Pancreas (tissue), 10 donors: ENCODE measurements around the gene LPAR1. TPM values are rescaled to one million over a fixed set of nuclear protein-coding genes. Genes with fewer than 3 reads are reported as not detected.

Experiments
- ATAC-seq, 4 donors: fragments of 200-7000 bp; cut with Tn5 transposase; one replicate each; pipeline versions ENCODE4 v1.8.0 to v1.9.1; 2020; ENCODE audit warnings: mild to moderate bottlenecking in 4 of 4, moderate library complexity in 4 of 4
- DNase-seq, 6 donors: peaks; one replicate each; pipeline ENCODE4 v3.0.0-alpha.2; 2020
- FAIRE-seq: peaks from 2 replicates; lab custom pipeline; 2012; peaks lifted over from hg19 to GRCh38; lab: Jason Lieb, UNC
- H3K27ac ChIP-seq, 4 donors: fragments of 200-600 bp; sonication (generic); 1 replicate in 3 of 4; 2 replicates in 1 of 4; pipeline versions ENCODE4 v1.5.0 to v1.8.0; 2020
- H3K27me3 ChIP-seq, 4 donors: fragments of 200-600 bp; one replicate each; pipeline ENCODE4 v1.8.0; 2021
- H3K36me3 ChIP-seq, 3 donors: fragments of 200-600 bp; sonication (generic) in 1 of 3; one replicate each; pipeline versions ENCODE4 v1.5.0 to v1.8.0; 2020 to 2021
- H3K4me1 ChIP-seq, 3 donors: fragments of 200-600 bp; one replicate each; pipeline ENCODE4 v1.8.0; 2021
- H3K4me3 ChIP-seq, 4 donors: fragments of 200-600 bp; sonication (generic) in 2 of 4; one replicate each; pipeline versions ENCODE4 v1.5.0 to v1.8.0; 2020 to 2021
- H3K9me3 ChIP-seq, 4 donors: fragments of 200-600 bp; one replicate each; pipeline ENCODE4 v1.8.0; 2021
- WGBS, 2 donors: extraction: QIAGEN DNeasy Blood & Tissue Kit; methylation state at CpG; one replicate each; pipeline ENCODE4 v1.1.7; 2013; 5-methylcytosine and 5-hydroxymethylcytosine counted together
- intact Hi-C, 3 donors: fragments of 100-400 bp; cut with DNase I; formaldehyde crosslinking; loops; one replicate each; pipeline versions ENCODE4 v1.11.1 to v1.14.2; 2022
- polyA plus RNA-seq, 2 donors: library from polyadenylated mRNA; stranded (reverse); fragments of 200-250 nt; gene quantifications; one replicate each; pipeline ENCODE4 v1.2.3, GENCODE V29; 2013
- total RNA-seq, 6 donors: library from RNA; stranded (reverse); fragmentation: NEBNext Ultra II Directional in 4 of 6; extraction: Animal tissue kit (Norgen Biotek cat#: 25700) in 4 of 6; gene quantifications; one replicate each; pipeline versions ENCODE4 v1.2.1 to v1.2.4, GENCODE V29; 2021 to 2023
- TF ChIP-seq, protein P1 (sequence below), 4 donors: fragments of 200-600 bp; sonication (generic) in 3 of 4; IDR thresholded peaks; one replicate each; pipeline versions ENCODE4 v1.5.0 to v1.8.0; 2021; ENCODE audit warnings: antibody characterized with exemption in 4 of 4
- donor health status: healthy with polysubstance abuse.
- donor health status: DM: no; HTN: no; CAD: no; lungs with moderate emphysema.
- donor health status: DM: no; HTN: no; CAD: no.
- donor health status: control.
- donor health status: control.
- donor health status: Bipolar disorder and iron deficiency.
- donor health status: DM: yes; HTN: yes; CAD: no.
- donor health status: DM: no; HTN: no; CAD: no.
- donor health status: DM: no; HTN: no; CAD: no.
- donor health status: DM: yes; HTN: yes; CAD: no.

The LPAR1 gene
- total and polyA plus RNA-seq, 8 donors: 3.8 to 11.4 (median 5.2) TPM

DNA sequence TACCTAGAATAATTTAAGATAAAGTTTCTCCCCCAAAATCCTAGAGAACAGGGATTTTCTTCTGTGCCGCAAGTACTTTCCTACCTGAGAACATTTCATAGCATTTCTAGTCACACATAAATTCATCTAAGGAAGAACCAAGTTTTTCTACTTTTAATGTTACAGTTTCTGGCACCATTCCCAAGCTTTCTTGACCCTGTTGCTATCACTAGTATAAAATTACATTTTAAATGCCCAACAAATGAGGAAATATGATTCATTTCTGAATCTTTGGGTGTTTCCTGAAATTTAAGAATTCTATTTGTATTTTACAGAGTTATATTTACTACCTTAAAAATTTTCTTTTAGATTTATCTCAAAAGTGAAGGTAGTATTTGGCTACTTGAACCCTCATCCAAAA lies 137.8 kb downstream of the LPAR1 start:
- intact Hi-C loops: no loop called here

DNA sequence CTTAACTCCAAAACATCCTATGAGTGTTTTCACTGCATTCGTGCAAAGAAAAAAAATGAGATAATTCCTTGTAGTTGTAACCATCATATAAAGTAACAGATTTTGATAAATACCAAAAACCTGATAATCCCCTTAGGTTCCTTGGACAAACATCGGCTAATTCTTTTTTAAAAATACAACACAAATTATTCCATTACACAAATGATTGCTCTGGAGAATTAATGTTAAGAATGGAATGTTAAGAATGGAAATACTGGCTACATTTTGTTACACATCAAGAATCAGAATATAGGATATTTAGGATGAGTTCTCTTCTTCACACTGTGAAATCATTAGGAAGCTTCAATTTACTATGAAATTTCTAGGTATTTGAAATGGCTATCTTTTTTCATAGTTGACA lies 139.4 kb downstream of the LPAR1 start:
- intact Hi-C loops: no loop called here
- Histone ChIP-seq H3K27ac (no peak overlapping the region), H3K9me3 (no peaks in the 10 kb centered on the region), H3K4me3 (no peak overlapping the region), H3K4me1 (no peaks in the 10 kb centered on the region), H3K36me3 (no peaks in the 10 kb centered on the region), H3K27me3 (no peaks in the 10 kb centered on the region)
- TF ChIP-seq, protein P1, sequence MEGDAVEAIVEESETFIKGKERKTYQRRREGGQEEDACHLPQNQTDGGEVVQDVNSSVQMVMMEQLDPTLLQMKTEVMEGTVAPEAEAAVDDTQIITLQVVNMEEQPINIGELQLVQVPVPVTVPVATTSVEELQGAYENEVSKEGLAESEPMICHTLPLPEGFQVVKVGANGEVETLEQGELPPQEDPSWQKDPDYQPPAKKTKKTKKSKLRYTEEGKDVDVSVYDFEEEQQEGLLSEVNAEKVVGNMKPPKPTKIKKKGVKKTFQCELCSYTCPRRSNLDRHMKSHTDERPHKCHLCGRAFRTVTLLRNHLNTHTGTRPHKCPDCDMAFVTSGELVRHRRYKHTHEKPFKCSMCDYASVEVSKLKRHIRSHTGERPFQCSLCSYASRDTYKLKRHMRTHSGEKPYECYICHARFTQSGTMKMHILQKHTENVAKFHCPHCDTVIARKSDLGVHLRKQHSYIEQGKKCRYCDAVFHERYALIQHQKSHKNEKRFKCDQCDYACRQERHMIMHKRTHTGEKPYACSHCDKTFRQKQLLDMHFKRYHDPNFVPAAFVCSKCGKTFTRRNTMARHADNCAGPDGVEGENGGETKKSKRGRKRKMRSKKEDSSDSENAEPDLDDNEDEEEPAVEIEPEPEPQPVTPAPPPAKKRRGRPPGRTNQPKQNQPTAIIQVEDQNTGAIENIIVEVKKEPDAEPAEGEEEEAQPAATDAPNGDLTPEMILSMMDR (IDR thresholded peaks at IDR 0.05): no peak
- DNase-seq (no peak), FAIRE-seq (no peak), ATAC-seq (no peak)
- WGBS, 2 donors: 86 to 93% methylated on average over 2 of the region's 2 CpGs

More for the DNA sequence above, 137.8 kb downstream of the LPAR1 start:
- Histone ChIP-seq H3K27ac (no peak overlapping the region), H3K27me3 (no peaks in the 10 kb centered on the region), H3K36me3 (no peaks in the 10 kb centered on the region), H3K4me3 (no peak overlapping the region), H3K9me3 (no peaks in the 10 kb centered on the region), H3K4me1 (no peaks in the 10 kb centered on the region)
- ATAC-seq: no peak
- TF ChIP-seq, protein P1 (IDR thresholded peaks at IDR 0.05): no peak
- WGBS, 2 donors: 96 to 99% methylated on average over 1 of the region's 1 CpG
- DNase-seq: no peak
- FAIRE-seq: no peak

DNA sequence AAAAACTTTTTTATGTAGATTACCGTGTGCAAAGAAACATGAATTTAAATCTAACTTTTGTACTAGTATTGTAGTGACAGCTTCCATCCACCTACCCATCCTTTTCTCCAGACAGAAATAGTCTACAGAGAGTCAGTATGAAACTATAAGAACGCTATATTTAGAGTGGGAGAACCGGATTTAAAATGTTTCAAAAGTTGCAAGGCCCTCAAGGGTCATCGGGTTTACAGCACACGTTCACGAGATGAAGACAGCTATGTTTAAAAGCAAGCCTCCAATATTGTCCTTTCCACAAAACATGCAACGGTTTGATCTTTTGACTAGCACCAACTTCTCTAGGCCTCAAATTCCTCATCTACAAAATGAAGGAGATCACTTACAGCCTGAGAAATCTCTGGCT lies 139.9 kb downstream of the LPAR1 start:
- 88 to 95% methylated on average over 7 of the region's 7 CpGs for WGBS, 2 donors
- ATAC-seq (no peak), FAIRE-seq (no peak), DNase-seq (no peak)
- H3K4me3 ChIP-seq: no peak overlapping the region
- no peaks in the 10 kb centered on the region for H3K36me3 ChIP-seq
- intact Hi-C loops: no loop called here
- TF ChIP-seq, protein P1 (IDR thresholded peaks at IDR 0.05): no peak
- no peaks in the 10 kb centered on the region for H3K9me3 ChIP-seq
- no peaks in the 10 kb centered on the region for H3K27me3 ChIP-seq
- H3K27ac ChIP-seq: no peak overlapping the region
- no peaks in the 10 kb centered on the region for H3K4me1 ChIP-seq

DNA sequence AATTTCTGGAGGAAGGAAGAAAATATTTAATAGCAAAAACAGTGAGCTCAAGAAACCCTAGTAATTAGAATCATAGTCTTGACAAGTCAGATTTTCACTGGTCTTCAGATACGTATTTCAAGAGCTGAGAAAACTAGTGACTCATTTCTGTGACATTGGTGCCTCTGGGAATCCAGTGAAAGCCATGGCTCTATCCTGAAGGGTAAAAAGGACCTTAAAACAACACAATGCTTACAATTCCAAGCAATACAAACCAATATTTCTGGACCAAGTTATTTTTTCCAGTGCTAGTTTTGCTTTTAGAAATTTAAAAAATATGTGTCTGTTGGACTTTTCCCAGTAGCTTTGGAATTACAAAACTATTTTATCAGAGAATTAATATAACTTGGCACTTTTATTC lies 140.3 kb downstream of the LPAR1 start:
- intact Hi-C loops: no loop called here
- TF ChIP-seq, protein P1 (IDR thresholded peaks at IDR 0.05): no peak
- FAIRE-seq: no peak
- ATAC-seq: no peak
- no peaks in the 10 kb centered on the region for H3K4me1 ChIP-seq
- no peak for DNase-seq
- H3K4me3 ChIP-seq: no peak overlapping the region
- no peak overlapping the region for H3K27ac ChIP-seq
- H3K9me3 ChIP-seq: no peaks in the 10 kb centered on the region
- no peaks in the 10 kb centered on the region for H3K36me3 ChIP-seq
- no peaks in the 10 kb centered on the region for H3K27me3 ChIP-seq
- WGBS, 2 donors: 85 to 93% methylated on average over 1 of the region's 1 CpG

DNA sequence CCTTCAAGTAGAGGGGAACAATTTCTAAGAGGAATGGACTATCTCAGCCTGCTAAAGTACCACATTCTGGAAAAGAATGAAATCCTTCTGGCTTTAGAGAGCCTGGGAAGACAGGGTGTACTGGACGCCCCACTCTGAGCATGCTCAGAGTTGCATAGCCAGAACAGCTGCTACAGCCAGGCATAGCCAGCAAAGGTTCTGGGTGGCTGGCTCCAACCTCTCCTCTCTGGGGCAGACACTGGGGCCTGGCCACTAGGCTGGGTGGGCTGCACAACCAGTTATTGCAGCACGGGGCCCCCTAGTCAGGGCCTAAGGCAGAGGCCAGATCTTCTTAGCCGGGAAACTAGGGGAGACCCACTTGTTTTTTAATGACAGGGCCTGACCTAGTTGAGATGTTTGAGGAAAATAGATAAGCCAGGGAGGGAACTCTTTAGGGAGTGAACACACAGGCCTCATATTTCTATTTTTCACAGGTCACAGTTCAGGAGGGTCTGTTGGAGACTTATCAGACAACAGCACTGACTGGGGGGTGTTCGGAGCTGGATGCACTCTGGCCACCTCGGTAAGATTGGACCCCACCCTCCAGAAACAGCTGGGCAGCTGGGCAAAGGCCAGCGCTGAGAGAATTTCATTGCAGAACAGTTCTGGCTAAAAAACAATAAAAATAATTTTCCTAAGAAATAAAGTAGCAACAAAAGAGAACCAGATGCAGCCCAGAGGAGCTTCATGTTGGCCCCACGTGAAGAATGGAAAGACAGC lies 142.9 kb downstream of the LPAR1 start:
- H3K36me3 ChIP-seq: no peaks in the 10 kb centered on the region
- no peak overlapping the region for H3K27ac ChIP-seq
- ATAC-seq (peak in 1 of 4 donors; percentile 35), FAIRE-seq (no peak), DNase-seq (peak in 1 of 6 donors; percentile 38)
- no peaks in the 10 kb centered on the region for H3K27me3 ChIP-seq
- TF ChIP-seq, protein P1 (IDR thresholded peaks at IDR 0.05): no peak
- H3K9me3 ChIP-seq: no peaks in the 10 kb centered on the region
- H3K4me3 ChIP-seq: no peak overlapping the region
- 65 to 78% methylated on average over 7 of the region's 7 CpGs for WGBS, 2 donors
- peaks cover 0 to 3% (median 0%) of the 10 kb centered on the region in 3 donors for H3K4me1 ChIP-seq
- intact Hi-C loops: no loop called here
